Small intestine (tissue), 7 donors: ENCODE measurements around the gene SHANK3. TPM values are rescaled to one million over a fixed set of nuclear protein-coding genes. Genes with fewer than 3 reads are reported as not detected.

Experiments used
- DNase-seq, 2 donors: peaks; one replicate each; pipeline versions ENCODE4 v3.0.0 to v3.0.0-alpha.2; 2013
- FAIRE-seq: peaks from 2 replicates; lab custom pipeline; 2012; peaks lifted over from hg19 to GRCh38; lab: Jason Lieb, UNC
- H3K27ac ChIP-seq, 3 donors: one replicate each; pipeline ENCODE4 v1.5.1; 2013; ENCODE audit warnings: low read length in 2 of 3, mild to moderate bottlenecking in 2 of 3, control low read depth in 1 of 3, inconsistent platforms in 1 of 3, low read depth in 1 of 3, moderate library complexity in 1 of 3
- H3K27me3 ChIP-seq, 3 donors: one replicate each; pipeline ENCODE4 v1.6.1; 2013; ENCODE audit warnings: low read length in 3 of 3, inconsistent platforms in 1 of 3; ENCODE audit not compliant: control insufficient read depth in 3 of 3, insufficient read depth in 3 of 3
- H3K36me3 ChIP-seq, 3 donors: one replicate each; pipeline ENCODE4 v1.6.1; 2013; ENCODE audit warnings: low read length in 3 of 3, inconsistent platforms in 1 of 3, low read depth in 1 of 3, mild to moderate bottlenecking in 1 of 3, moderate library complexity in 1 of 3; ENCODE audit not compliant: control insufficient read depth in 3 of 3, insufficient read depth in 2 of 3
- H3K4me1 ChIP-seq, 3 donors: one replicate each; pipeline ENCODE4 v1.6.1; 2013; ENCODE audit warnings: low read length in 2 of 3, inconsistent platforms in 1 of 3, low read depth in 1 of 3, mild to moderate bottlenecking in 1 of 3, moderate library complexity in 1 of 3; ENCODE audit not compliant: control insufficient read depth in 3 of 3, insufficient read depth in 2 of 3
- H3K4me3 ChIP-seq, 3 donors: one replicate each; pipeline ENCODE4 v1.5.1; 2013; ENCODE audit warnings: low read length in 3 of 3, control low read depth in 1 of 3, inconsistent platforms in 1 of 3, low read depth in 1 of 3, mild to moderate bottlenecking in 1 of 3, moderate library complexity in 1 of 3
- H3K9me3 ChIP-seq, 2 donors: one replicate each; pipeline ENCODE4 v1.6.1; 2013; ENCODE audit warnings: low read depth in 1 of 2, low read length in 1 of 2; ENCODE audit not compliant: control insufficient read depth in 2 of 2, insufficient read depth in 1 of 2
- WGBS, 3 donors: extraction: QIAGEN DNeasy Blood & Tissue Kit; methylation state at CpG; one replicate each; pipeline ENCODE4 v1.1.7; 2013; 5-methylcytosine and 5-hydroxymethylcytosine counted together
- polyA plus RNA-seq, 4 donors: library from polyadenylated mRNA; stranded (reverse) in 3 of 4; unstranded in 1 of 4; fragments of 200-250 nt in 3 of 4; fragments of 120-200 nt in 1 of 4; gene quantifications; one replicate each; pipeline versions ENCODE4 v1.2.1 to v1.2.3, GENCODE V29; 2013
- donor health status: healthy with polysubstance abuse.
- donor health status: control.
- donor health status: control.
- donor health status: Bipolar disorder and iron deficiency.
- donor health status: healthy.

The SHANK3 gene
- polyA plus RNA-seq, 4 donors = 0.27 to 19.6 (median 5.2) TPM

- FAIRE-seq = no peak
- no peak overlapping the region for H3K27ac ChIP-seq
- DNase-seq = peak in 1 of 2 donors; percentile 18
- 18 to 58% (median 33%) methylated on average over 5 of the region's 5 CpGs for WGBS, 3 donors
- peaks cover 0 to 64% (median 0%) of the 10 kb centered on the region in 3 donors for H3K36me3 ChIP-seq
- no peaks in the 10 kb centered on the region for H3K27me3 ChIP-seq
- H3K4me1 ChIP-seq = no peaks in the 10 kb centered on the region
- no peaks in the 10 kb centered on the region for H3K9me3 ChIP-seq
- H3K4me3 ChIP-seq = no peak overlapping the region
Observed at GRCh38 chr22:50713571-50714056, 41.0 kb downstream of the SHANK3 start.

GRCh38 chr22:50714150-50714549, 41.5 kb downstream of the SHANK3 start:
- no peak overlapping the region for H3K27ac ChIP-seq

GRCh38 chr22:50714631-50715179, 42.1 kb downstream of the SHANK3 start:
- H3K36me3 ChIP-seq = peaks cover 0 to 54% (median 0%) of the 10 kb centered on the region in 3 donors
- H3K27me3 ChIP-seq = peaks cover 0 to 8% (median 0%) of the 10 kb centered on the region in 3 donors
- 90 to 95% (median 93%) methylated on average over 19 to 22 of the region's 22 CpGs for WGBS, 3 donors
- FAIRE-seq (no peak), DNase-seq (no peak)
- no peaks in the 10 kb centered on the region for H3K9me3 ChIP-seq
- H3K4me3 ChIP-seq = no peak overlapping the region
- H3K4me1 ChIP-seq = no peaks in the 10 kb centered on the region
- H3K27ac ChIP-seq = no peak overlapping the region

More at GRCh38 chr22:50714150-50714549, 41.5 kb downstream of the SHANK3 start:
- Histone ChIP-seq H3K4me1 (no peaks in the 10 kb centered on the region), H3K9me3 (no peaks in the 10 kb centered on the region), H3K27me3 (peaks cover 0 to 3% (median 0%) of the 10 kb centered on the region in 3 donors), H3K36me3 (peaks cover 0 to 60% (median 0%) of the 10 kb centered on the region in 3 donors), H3K4me3 (no peak overlapping the region)
- WGBS, 3 donors = 87 to 92% (median 90%) methylated on average over 7 of the region's 7 CpGs
- FAIRE-seq (no peak), DNase-seq (no peak)

GRCh38 chr22:50715250-50715649, 42.6 kb downstream of the SHANK3 start:
- no peaks in the 10 kb centered on the region for H3K9me3 ChIP-seq

GRCh38 chr22:50715776-50716175, 43.2 kb downstream of the SHANK3 start:
- Histone ChIP-seq H3K36me3 (peaks cover 0 to 48% (median 0%) of the 10 kb centered on the region in 3 donors), H3K27ac (no peak overlapping the region), H3K4me1 (no peaks in the 10 kb centered on the region), H3K9me3 (no peaks in the 10 kb centered on the region), H3K27me3 (peaks cover 0 to 12% (median 3%) of the 10 kb centered on the region in 3 donors), H3K4me3 (no peak overlapping the region)
- no peak for FAIRE-seq
- WGBS, 3 donors = 88 to 92% (median 90%) methylated on average over 7 of the region's 7 CpGs
- no peak for DNase-seq

More at GRCh38 chr22:50715250-50715649, 42.6 kb downstream of the SHANK3 start:
- H3K4me1 ChIP-seq = no peaks in the 10 kb centered on the region
- WGBS, 3 donors = 81 to 84% (median 82%) methylated on average over 9 of the region's 9 CpGs
- H3K27me3 ChIP-seq = peaks cover 0 to 12% (median 0%) of the 10 kb centered on the region in 3 donors
- H3K27ac ChIP-seq = no peak overlapping the region
- peaks cover 0 to 51% (median 0%) of the 10 kb centered on the region in 3 donors for H3K36me3 ChIP-seq
- no peak overlapping the region for H3K4me3 ChIP-seq
- no peak for FAIRE-seq
- DNase-seq = no peak

GRCh38 chr22:50716290-50717024, 43.8 kb downstream of the SHANK3 start:
- DNase-seq = no peak

GRCh38 chr22:50717709-50718351, 45.2 kb downstream of the SHANK3 start:
- Histone ChIP-seq H3K36me3 (peaks cover 0 to 44% (median 0%) of the 10 kb centered on the region in 3 donors), H3K27me3 (peaks cover 0 to 16% (median 3%) of the 10 kb centered on the region in 3 donors), H3K9me3 (peaks cover 0 to 3% of the 10 kb centered on the region in 2 donors), H3K4me3 (no peak overlapping the region), H3K4me1 (no peaks in the 10 kb centered on the region), H3K27ac (no peak overlapping the region)
- DNase-seq = no peak
- 77 to 87% (median 80%) methylated on average over 10 of the region's 10 CpGs for WGBS, 3 donors
- FAIRE-seq = no peak

More at GRCh38 chr22:50716290-50717024, 43.8 kb downstream of the SHANK3 start:
- H3K4me3 ChIP-seq = no peak overlapping the region
- no peak for FAIRE-seq
- H3K9me3 ChIP-seq = no peaks in the 10 kb centered on the region
- WGBS, 3 donors = 90 to 92% (median 90%) methylated on average over 13 of the region's 13 CpGs
- no peak overlapping the region for H3K27ac ChIP-seq
- H3K27me3 ChIP-seq = peaks cover 0 to 16% (median 3%) of the 10 kb centered on the region in 3 donors
- H3K4me1 ChIP-seq = no peaks in the 10 kb centered on the region
- H3K36me3 ChIP-seq = peaks cover 0 to 42% (median 0%) of the 10 kb centered on the region in 3 donors

- WGBS, 3 donors = 90 to 94% (median 91%) methylated on average over 10 of the region's 10 CpGs
- peaks cover 0 to 16% (median 3%) of the 10 kb centered on the region in 3 donors for H3K27me3 ChIP-seq
- no peak overlapping the region for H3K4me3 ChIP-seq
- peaks cover 0 to 46% (median 0%) of the 10 kb centered on the region in 3 donors for H3K36me3 ChIP-seq
- DNase-seq = no peak
- peaks cover 0 to 3% of the 10 kb centered on the region in 2 donors for H3K9me3 ChIP-seq
- H3K4me1 ChIP-seq = no peaks in the 10 kb centered on the region
- no peak overlapping the region for H3K27ac ChIP-seq
- no peak for FAIRE-seq
Observed at GRCh38 chr22:50718352-50718709, 45.7 kb downstream of the SHANK3 start.
